ENCODE data around the gene MCOLN3. TPM values are rescaled to one million over a fixed set of nuclear protein-coding genes. Genes with fewer than 3 reads are reported as not detected.

Gene MCOLN3
- polyA plus RNA-seq, 6 donors from 2014 or later: not detected

DNA sequence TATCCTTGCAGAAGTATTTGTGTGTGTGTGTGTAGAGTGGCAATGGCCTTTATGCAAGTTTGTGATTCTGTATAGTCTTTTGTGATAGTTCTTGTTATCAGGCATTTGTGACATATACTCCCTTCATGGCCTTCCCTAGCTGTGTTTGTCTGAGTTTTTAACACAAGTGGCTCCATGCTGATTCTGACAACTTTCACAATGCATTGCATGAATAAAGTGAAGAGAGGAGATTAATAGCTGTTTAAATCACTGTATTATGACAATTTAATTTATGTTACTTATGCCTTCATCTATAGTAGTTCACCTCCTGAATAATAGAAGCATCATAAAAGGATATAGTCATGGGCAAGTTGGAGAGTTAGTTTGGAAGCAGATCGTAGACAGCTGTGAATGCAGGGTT, 17.2 kb upstream of the MCOLN3 start:
- DNase-seq: no peak
- Mint-ChIP-seq H3K9me3 (no peaks in the 10 kb centered on the region), H3K4me1 (peaks cover 11 to 16% (median 13%) of the 10 kb centered on the region in 3 donors), H3K36me3 (no peaks in the 10 kb centered on the region), H3K4me3 (no peak overlapping the region), H3K27ac (no peak overlapping the region), H3K27me3 (peaks cover 24 to 38% (median 33%) of the 10 kb centered on the region in 3 donors)
- ATAC-seq (ENCODE audit: low read depth in 2 of 2): no peak

DNA sequence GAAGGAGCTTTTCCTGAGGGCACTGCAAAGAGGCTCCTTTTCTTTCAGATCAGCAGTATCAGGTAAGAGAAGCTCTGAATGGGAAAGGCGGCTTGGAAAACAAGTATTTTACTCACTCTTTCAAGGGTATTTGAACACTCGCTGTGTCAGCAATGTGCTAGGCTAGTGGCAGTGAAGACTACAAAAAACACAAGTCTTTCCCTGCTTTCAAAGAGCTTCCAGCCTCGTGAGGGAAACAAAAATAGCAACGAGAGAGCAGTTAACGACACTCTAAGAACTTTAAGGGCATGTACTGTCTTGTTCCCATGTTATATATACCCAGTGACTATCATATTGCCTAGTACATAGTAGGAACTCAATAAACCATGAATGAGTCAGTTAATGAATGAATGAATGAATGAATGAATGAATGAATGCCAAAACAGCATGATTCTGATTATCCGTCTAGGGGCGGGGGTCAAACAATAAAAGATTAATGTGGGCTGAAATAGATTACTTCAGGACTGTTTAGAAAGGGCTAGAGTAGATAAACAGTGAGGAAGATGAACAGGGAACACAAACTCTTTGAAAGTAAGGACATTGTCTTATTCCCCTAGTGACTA, 14.2 kb upstream of the MCOLN3 start:
- H3K36me3 Mint-ChIP-seq: no peaks in the 10 kb centered on the region
- no peaks in the 10 kb centered on the region for H3K9me3 Mint-ChIP-seq
- no peak for DNase-seq
- peak overlapping the region in 7 of 8 donors; percentile 82 to 92 (median 87) for H3K4me3 Mint-ChIP-seq
- H3K4me1 Mint-ChIP-seq: peaks cover 15 to 23% (median 18%) of the 10 kb centered on the region in 3 donors
- peak overlapping the region in 4 of 6 donors; percentile 69 to 96 (median 86) for H3K27ac Mint-ChIP-seq
- ATAC-seq (ENCODE audit: low read depth in 2 of 2): peak in 1 of 2 donors; percentile 1
- peaks cover 24 to 35% (median 25%) of the 10 kb centered on the region in 3 donors for H3K27me3 Mint-ChIP-seq

DNA sequence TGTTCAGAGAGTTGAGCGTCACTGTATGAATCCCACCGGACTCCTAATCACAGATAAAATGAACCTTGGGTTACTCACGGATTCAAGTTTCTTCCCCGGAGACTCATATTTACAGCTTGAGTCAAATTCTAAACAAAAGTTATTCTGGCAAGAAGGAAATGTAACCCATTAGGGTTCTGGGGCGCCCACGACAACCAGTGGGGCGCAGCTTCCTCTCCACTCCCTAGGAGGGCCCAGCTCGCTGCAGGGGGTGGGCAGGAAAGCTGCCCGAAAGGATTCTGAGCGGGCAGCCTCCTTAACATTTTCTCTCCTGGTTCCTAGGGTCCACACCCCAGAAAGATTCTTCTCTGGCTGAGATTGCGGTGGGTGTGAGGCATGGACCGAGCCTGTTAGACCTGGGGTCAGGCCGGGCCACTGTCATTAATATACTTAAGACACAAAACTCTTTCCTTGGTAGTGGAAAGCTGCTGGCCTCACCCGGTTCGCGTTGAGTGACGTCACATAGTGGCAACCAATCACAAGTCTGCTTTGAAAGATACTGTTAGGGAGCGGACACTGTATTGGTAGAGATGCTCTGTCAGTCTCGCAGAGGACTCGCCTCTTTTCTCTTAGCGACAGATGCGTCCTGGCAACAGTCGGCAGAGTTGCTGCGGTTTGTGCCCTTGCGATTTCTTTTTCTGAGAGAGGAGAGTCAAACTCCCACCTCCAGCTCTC, 13.6 kb upstream of the MCOLN3 start:
- DNase-seq (peak; percentile 83), ATAC-seq (ENCODE audit: low read depth in 2 of 2) (peak; percentile 97 to 99)
- H3K27ac Mint-ChIP-seq: peak overlapping the region in 5 of 6 donors; percentile 69 to 96 (median 85)
- peaks cover 15 to 23% (median 18%) of the 10 kb centered on the region in 3 donors for H3K4me1 Mint-ChIP-seq
- H3K27me3 Mint-ChIP-seq: peaks cover 19 to 35% (median 25%) of the 10 kb centered on the region in 3 donors
- H3K9me3 Mint-ChIP-seq: no peaks in the 10 kb centered on the region
- peak overlapping the region; percentile 65 to 92 (median 86) for H3K4me3 Mint-ChIP-seq
- no peaks in the 10 kb centered on the region for H3K36me3 Mint-ChIP-seq

DNA sequence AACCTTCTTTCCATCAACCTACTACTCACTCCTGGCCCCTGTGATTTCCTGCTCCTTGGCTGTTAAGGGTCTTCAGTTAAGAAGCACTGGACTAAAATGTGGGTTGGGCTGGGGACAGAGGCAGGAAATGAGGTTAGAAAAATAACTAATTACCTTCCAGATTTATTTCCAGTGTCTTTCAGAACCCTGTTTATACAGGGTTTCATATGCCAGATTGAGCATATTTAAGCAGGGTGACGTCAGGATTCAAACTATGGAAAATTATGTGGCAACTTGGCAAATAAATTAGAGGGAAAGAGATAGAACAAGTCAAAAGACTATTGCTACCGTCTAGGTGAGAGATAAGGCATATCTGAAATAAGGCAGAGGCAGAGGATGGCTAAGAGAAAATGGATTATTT, 11.7 kb upstream of the MCOLN3 start:
- no peak for DNase-seq
- Mint-ChIP-seq H3K9me3 (no peaks in the 10 kb centered on the region), H3K27me3 (peaks cover 33 to 42% (median 37%) of the 10 kb centered on the region in 3 donors), H3K4me1 (peaks cover 15 to 23% (median 18%) of the 10 kb centered on the region in 3 donors), H3K36me3 (no peaks in the 10 kb centered on the region), H3K27ac (no peak overlapping the region), H3K4me3 (peak overlapping the region in 1 of 8 donors; percentile 28)
- ATAC-seq (ENCODE audit: low read depth in 2 of 2): no peak

DNA sequence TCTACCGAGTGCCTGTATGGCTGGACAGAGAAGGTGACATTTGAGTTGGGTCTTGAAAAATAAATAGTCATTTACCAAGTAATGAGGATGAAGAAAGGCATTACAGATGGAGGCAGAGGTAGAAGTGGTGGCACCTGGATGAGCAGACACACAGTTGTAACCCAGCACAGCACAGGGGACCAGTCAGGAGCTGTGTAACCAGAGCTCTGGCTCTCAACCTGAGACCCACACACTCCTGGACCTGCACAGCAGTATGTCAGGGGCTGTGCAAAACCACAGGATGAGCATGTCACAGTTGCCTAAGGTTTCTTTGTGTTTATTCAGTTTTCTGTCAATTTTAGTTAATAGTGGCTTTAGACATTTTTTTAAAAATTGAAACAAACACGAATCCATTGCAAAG, 11.3 kb upstream of the MCOLN3 start:
- H3K9me3 Mint-ChIP-seq: no peaks in the 10 kb centered on the region
- H3K4me1 Mint-ChIP-seq: peaks cover 15 to 23% (median 18%) of the 10 kb centered on the region in 3 donors
- H3K27me3 Mint-ChIP-seq: peaks cover 35 to 43% (median 41%) of the 10 kb centered on the region in 3 donors
- H3K27ac Mint-ChIP-seq: no peak overlapping the region
- H3K4me3 Mint-ChIP-seq: no peak overlapping the region
- H3K36me3 Mint-ChIP-seq: no peaks in the 10 kb centered on the region
- no peak for DNase-seq
- no peak for ATAC-seq (ENCODE audit: low read depth in 2 of 2)

DNA sequence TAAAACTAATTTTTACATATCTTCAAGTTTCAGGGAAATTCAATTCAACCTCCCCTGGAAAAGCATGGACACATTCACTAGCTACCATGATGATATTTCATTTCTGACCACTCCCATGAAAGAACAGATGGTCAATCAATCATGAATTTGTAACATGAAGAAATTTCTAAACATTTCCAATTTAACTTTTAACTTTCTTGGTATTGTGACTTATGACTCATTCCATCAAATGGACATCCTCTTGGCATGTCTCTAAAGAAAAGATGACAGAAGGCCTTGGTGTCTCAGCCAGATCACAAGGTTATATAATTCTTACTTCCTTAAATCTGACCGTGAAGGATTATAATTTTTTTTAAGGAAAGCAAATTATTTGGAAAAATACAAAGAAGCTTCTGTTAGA, 10.5 kb upstream of the MCOLN3 start:
- Mint-ChIP-seq H3K36me3 (no peaks in the 10 kb centered on the region), H3K4me1 (peaks cover 15 to 23% (median 18%) of the 10 kb centered on the region in 3 donors), H3K9me3 (no peaks in the 10 kb centered on the region), H3K4me3 (no peak overlapping the region), H3K27ac (no peak overlapping the region), H3K27me3 (peaks cover 35 to 43% (median 41%) of the 10 kb centered on the region in 3 donors)
- DNase-seq (no peak), ATAC-seq (ENCODE audit: low read depth in 2 of 2) (no peak)

DNA sequence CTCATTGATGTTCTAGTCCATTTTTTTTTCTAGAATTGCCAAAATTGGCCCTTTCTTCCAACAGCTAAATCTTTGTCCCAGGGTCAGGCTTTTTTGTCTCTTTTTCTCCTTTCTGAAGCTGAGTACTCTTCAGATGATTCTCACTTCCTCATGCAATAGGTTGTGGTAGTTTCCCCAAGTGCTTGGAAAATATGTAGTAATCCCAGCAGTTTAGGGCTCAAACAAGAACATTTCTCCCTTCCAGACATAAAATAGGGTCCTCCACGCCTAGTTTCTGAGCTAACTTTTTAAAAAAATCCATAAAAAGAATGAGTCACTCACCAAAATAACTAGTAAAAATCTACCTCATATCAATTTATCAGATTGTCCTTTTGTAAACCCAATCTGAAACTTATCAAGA, 10.0 kb upstream of the MCOLN3 start:
- DNase-seq (no peak), ATAC-seq (ENCODE audit: low read depth in 2 of 2) (peak in 1 of 2 donors; percentile 27)
- no peaks in the 10 kb centered on the region for H3K9me3 Mint-ChIP-seq
- H3K27ac Mint-ChIP-seq: no peak overlapping the region
- H3K4me3 Mint-ChIP-seq: no peak overlapping the region
- no peaks in the 10 kb centered on the region for H3K36me3 Mint-ChIP-seq
- peaks cover 35 to 41% (median 38%) of the 10 kb centered on the region in 3 donors for H3K27me3 Mint-ChIP-seq
- peaks cover 15 to 23% (median 18%) of the 10 kb centered on the region in 3 donors for H3K4me1 Mint-ChIP-seq

DNA sequence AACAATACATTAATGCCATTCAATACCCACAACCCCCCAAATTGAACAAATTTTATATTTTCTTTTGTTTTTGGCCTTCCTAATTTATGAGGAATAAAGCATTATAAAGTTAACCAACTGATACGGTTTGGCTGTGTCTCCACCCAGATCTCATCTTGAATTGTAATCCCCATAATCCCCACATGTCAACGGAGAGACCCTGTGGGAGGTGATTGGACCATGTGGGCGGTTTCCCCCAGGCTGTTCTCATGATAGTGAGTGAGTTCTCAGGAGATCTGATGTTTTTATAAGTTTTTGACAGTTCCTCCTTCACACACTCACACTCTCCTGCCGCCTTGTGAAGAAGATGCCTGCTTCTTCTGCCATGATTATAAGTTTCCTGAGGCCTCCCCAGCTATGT, 6.4 kb upstream of the MCOLN3 start:
- H3K4me1 Mint-ChIP-seq: peaks cover 4 to 10% (median 5%) of the 10 kb centered on the region in 3 donors
- H3K36me3 Mint-ChIP-seq: no peaks in the 10 kb centered on the region
- peak overlapping the region in 1 of 6 donors; percentile 8 for H3K27ac Mint-ChIP-seq
- ATAC-seq (ENCODE audit: low read depth in 2 of 2): no peak
- H3K27me3 Mint-ChIP-seq: peaks cover 32 to 38% (median 33%) of the 10 kb centered on the region in 3 donors
- DNase-seq: no peak
- no peak overlapping the region for H3K4me3 Mint-ChIP-seq
- no peaks in the 10 kb centered on the region for H3K9me3 Mint-ChIP-seq

DNA sequence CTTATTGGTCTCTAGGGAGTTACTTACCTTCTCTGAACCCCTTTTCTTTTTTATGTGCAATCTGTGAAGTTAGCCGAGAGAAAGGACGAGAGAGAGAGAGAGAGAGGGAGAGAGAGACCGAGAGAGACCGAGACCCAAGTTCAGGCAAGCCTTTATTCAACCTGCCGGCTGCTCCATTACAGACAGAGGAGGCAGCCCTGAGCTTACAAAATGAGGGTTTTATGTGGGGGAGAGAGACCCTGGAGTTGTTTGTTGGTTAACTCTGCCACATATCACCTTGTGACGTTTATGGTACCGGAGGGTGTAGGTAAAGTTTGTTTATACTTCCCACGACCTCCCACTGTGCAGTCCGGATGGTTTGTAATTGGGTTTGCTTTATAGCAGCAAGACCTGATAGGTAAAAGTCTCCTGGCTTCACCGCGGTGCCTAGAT, 1.5 kb upstream of the MCOLN3 start:
- Mint-ChIP-seq H3K4me3 (peak overlapping the region in 5 of 8 donors; percentile 17 to 83 (median 60)), H3K36me3 (no peaks in the 10 kb centered on the region), H3K27ac (peak overlapping the region in 1 of 6 donors; percentile 43), H3K27me3 (peaks cover 54 to 61% (median 54%) of the 10 kb centered on the region in 3 donors), H3K4me1 (peaks cover 0 to 12% (median 12%) of the 10 kb centered on the region in 3 donors), H3K9me3 (no peaks in the 10 kb centered on the region)
- DNase-seq: no peak
- no peak for ATAC-seq (ENCODE audit: low read depth in 2 of 2)

DNA sequence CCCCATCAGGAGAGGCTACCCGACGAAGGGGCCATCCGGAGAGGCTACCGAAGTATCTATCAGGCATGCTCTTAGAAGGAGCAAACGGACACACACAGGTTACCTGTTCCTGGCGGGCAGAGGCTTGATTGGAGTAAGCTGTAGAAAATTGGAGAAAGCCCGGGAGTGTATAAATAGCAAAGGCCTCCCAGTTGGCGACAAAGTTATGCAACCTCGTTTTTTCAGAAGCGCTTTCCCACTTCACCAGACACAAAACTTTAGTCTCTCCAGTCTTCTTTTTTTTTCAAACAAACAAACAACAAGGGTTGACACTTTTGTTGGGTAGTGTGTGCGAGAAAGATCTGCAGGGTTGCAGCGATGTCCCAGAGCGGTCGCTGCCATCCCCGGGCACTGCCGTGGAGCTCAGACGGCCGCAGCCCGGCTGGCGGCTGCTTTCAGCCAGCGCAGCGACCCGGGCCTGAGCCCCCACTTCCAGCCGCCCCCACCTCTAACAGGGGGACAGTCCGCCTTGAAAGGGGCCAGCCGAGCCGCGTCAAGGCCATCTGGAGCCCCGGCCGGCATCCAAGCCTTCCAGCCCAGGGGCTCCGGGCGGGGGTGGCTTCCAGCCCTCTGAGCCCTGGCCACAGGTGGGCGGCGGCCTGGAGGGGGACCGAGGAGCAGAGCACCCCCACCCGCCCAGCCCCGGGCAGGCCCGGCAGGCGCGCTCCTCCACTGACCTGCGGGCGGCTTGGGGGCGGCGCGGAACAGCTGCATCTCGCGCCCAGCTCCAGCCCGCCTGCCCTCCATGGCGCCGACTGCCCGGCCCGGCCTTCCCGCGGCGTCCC, 616 bp downstream of the MCOLN3 start:
- Mint-ChIP-seq H3K27me3 (peaks cover 55 to 74% (median 62%) of the 10 kb centered on the region in 3 donors), H3K36me3 (no peaks in the 10 kb centered on the region), H3K4me3 (peak overlapping the region; percentile 14 to 82 (median 62)), H3K27ac (no peak overlapping the region), H3K4me1 (peaks cover 0 to 12% (median 12%) of the 10 kb centered on the region in 3 donors), H3K9me3 (no peaks in the 10 kb centered on the region)
- ATAC-seq (ENCODE audit: low read depth in 2 of 2): peak; percentile 48 to 55
- DNase-seq: no peak

DNA sequence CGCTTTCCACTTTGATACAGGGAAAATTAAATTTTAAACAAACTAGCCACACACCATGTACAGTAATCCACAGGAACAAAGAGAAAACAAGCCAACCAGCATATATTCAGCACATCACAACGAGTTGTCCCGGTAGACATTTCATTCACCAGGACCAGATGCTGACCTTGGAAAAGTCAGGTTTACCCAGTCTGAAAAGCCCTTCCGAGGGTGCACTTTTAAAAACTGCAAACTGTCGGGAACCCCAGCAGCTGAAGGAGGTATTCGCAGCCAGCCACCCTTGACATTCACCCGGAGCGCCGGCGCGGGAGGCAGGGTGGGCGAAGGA, 1.2 kb downstream of the MCOLN3 start:
- H3K36me3 Mint-ChIP-seq: no peaks in the 10 kb centered on the region
- peaks cover 61 to 80% (median 68%) of the 10 kb centered on the region in 3 donors for H3K27me3 Mint-ChIP-seq
- peaks cover 0 to 12% (median 12%) of the 10 kb centered on the region in 3 donors for H3K4me1 Mint-ChIP-seq
- no peak for DNase-seq
- H3K4me3 Mint-ChIP-seq: peak overlapping the region in 7 of 8 donors; percentile 14 to 82 (median 71)
- no peak for ATAC-seq (ENCODE audit: low read depth in 2 of 2)
- no peaks in the 10 kb centered on the region for H3K9me3 Mint-ChIP-seq
- no peak overlapping the region for H3K27ac Mint-ChIP-seq

DNA sequence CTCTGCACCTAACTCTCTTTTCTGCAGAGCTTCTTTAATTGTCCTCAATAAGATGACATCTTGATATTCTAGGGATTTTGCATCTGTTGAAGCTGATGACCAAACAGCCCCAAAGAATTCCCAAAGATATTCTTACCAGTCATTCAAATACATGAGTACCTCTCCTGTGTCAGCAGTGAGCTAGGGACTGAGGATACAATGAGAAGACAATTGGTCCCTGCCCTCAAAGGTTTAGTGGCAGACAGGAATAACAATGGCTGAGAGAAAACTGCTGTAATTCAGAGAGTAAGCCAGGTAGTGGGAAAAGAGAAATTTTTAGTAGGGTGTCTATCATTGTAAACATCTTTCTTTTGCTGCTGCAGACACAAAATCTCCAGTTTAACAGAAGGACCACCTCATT, 5.9 kb downstream of the MCOLN3 start:
- no peak overlapping the region for H3K4me3 Mint-ChIP-seq
- H3K27me3 Mint-ChIP-seq: peaks cover 49 to 62% (median 55%) of the 10 kb centered on the region in 3 donors
- no peaks in the 10 kb centered on the region for H3K9me3 Mint-ChIP-seq
- DNase-seq (no peak), ATAC-seq (ENCODE audit: low read depth in 2 of 2) (no peak)
- no peak overlapping the region for H3K27ac Mint-ChIP-seq
- peaks cover 0 to 5% (median 5%) of the 10 kb centered on the region in 3 donors for H3K4me1 Mint-ChIP-seq
- H3K36me3 Mint-ChIP-seq: no peaks in the 10 kb centered on the region

DNA sequence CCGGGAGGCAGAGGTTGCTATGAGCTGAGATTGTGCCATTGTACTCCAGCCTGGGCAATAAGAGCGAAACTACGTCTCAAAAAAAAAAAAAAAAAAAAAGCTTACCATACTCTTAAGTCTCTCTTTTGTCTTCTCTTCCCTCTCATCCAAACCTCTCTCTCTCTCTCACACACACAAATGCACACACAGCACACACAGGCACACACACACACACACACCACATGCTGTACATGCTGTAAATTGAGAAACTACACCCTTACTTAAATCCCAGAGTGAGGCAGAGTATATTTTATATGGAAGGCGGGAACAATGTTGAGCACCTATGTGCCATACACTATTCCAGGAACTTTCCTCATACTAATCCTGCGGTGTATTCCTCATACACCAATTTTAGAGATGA, 6.5 kb downstream of the MCOLN3 start:
- no peak for DNase-seq
- Mint-ChIP-seq H3K27ac (no peak overlapping the region), H3K4me3 (no peak overlapping the region), H3K27me3 (peaks cover 50 to 60% (median 50%) of the 10 kb centered on the region in 3 donors), H3K9me3 (no peaks in the 10 kb centered on the region), H3K36me3 (no peaks in the 10 kb centered on the region), H3K4me1 (no peaks in the 10 kb centered on the region)
- no peak for ATAC-seq (ENCODE audit: low read depth in 2 of 2)

All from naive B cell (primary cell).